IPS DF 4.7 (cell line): ENCODE measurements around the gene DGKQ.

ENCODE experiments used
- DNase-seq: peaks from one replicate; pipeline ENCODE4 v3.0.0-alpha.2; 2013; ENCODE audit warnings: low spot score; ENCODE audit errors: extremely low read depth

The DGKQ gene

DNA sequence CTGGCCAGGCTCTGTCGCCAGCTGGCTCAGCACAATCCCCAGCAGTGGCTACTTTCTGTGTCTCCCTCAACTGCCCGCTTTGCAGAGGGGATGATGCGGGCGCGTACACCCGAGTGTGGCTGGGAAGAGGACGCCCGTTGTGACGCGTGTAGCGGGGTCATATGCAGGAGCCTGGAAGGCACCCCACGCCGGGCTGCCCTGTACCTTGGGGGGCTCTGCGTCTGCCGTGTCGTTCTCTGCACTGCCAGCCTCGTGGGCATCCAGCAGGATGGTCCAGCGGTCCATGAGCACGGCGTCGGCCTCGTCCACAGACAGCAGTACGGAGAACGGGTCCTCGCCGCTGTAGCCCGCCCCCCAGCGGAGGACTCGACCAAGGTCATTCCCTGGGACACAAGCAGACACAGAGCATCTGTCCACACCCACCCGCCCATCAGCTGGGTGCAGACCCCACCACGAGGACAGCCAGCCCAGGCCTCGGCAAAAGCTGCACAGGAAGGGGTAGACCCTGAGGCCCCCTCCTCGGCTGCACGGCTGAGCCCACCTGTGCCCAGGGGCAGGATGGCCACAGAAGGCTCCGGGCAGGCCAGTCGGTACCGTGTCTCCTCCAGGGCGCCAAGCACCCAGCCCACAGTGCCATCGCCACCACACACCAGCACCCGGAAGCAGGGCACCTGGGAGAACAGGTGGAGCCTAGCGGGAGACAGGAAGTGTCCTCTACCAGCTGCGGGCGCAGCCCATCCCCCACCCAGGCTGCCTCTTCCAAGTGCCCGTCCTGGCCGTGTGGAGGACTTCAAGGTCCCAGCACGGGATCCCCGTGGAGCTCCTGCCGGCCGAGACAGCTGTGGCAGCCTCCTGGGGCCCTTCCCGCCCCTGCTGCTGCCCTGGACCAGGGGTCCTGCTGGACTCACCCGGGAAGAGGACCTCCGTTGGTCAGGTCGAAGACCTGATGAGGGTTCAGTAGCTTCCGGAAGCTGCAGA lies 10.8 kb downstream of the DGKQ start:
- no peak for DNase-seq

DNA sequence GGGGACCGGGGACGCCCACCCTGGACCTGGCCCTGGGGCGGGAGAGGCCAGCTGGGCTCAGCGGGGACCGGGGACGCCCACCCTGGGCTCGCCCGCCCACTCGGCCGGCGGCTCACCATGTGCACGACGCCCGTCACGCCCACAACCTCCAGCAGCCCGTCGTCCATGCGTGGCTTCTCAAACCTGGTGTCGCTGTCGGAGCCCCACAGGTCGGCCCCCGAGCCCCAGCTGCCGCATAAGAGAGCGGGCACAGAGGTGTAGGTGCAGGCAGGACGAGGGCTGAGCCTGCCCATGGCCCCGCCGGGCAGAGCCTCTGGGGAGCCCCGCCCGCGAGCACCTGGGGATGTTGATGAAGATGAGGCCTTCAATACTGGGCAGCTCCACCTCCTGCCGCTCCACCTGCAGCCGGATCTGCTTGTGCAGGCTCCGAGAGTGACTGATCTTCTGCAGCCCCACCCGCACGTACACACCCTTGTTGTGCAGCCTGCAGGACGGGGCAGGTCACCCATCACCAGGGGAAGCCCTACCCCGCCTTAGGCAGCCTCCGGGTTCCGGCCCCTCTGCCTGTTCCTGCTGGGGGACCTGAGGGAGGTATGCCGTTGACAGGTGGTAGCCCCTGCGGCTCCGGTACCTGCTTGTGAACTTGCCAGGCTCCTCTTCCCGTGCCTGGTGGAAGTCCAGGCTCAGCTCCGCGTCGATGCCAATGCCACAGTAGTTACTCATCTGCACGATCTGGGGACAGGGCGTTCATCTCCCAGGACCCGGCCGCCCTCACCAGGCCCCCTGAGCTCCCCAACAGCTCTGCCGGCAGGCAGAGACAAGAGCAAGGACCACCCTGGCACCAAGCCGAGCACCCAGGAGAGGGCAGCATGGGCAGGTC lies 11.8 kb downstream of the DGKQ start:
- DNase-seq = no peak

DNA sequence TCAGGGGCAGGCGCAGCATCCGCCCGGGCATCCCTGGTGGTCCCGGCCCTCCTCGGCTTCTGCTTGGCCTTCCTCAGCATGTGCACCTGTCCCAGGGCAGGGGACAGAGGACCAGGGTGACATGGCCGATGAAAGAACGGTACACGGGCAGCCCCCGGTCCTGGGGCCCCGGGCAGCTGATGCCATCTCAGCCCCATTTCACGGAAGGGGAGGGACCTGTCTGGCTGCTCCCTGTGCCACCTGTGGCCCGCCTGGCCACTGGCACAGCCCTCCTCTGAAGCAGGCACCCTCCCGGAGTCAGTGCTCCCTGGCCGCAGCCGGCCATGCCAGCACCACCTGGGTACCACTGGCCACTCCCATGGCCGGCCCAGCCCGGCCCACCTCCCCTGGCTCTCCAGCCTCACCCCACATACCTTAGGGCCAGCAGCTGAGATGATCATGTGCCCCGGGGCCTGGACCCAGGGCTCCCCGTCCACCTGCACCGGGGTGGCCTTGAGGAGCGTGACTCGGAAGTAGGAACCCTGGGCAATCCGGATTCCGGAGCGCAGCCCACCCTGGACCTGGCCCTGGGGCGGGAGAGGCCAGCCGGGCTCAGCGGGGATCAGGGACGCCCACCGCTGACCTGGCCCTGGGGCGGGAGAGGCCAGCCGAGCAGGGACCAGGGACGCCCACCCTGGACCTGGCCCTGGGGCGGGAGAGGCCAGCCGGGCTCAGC lies 12.6 kb downstream of the DGKQ start:
- DNase-seq = no peak

DNA sequence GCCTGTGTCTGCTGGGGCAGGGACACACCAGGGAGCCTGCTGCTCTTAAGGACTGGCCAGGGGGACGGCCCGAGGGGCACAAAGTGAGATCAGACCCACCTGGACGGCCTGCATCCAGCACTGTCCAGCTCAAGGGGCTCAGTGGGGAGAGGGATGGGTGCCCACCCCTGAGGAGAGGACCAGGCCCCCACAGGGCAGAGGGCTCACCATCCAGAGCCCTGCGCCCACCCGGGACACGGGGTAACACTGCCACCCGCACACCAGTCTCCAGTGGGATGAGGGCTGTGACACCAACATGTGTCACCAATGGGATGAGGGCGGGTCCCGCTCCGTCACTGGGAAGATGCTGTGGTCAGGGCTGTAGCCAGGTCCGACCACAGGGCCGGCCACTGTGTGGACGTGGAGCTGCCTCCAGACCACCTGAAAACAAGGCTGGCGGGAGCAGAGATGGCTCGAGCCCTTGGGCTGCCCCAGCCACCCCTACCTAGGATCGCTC lies 13.2 kb downstream of the DGKQ start:
- DNase-seq = no peak

DNA sequence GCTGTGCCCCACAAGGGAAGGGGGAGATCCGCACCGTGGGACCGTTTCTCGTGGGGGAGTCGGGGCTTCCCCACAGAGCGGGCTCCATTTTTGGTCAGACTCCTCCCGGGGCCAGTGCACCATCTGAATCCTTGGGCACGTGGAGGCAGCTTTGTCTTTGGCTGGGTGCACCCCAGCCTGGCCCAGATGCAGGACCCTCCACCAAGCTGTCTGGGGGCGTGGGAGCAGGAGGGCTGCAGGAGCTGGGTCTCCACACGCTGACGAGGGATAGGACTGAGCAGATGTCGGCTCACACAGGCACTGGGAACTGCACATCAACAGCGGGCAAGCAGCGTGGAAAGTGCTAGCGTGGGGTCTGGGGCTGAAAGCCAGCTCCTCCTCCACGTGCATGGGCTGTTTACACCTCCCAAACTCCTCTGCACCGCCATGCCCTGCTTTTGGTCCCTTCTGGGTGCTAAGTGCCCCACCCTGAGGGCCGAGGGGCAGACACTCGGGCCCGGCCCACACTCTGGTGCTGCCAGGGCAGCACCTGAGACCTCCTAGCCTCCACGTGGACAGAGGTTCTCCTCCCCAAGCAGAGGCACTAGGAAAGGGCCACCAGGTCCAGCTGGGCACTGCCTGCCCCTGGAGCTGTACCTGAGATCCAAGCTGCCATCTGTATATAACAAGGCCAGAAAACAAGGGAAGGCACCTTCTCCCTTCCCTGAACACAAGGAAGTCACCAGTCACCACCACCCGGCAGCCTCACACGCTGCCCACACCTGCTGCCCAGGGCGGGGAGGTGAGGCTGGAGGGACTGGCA lies 13.8 kb downstream of the DGKQ start:
- DNase-seq = no peak

DNA sequence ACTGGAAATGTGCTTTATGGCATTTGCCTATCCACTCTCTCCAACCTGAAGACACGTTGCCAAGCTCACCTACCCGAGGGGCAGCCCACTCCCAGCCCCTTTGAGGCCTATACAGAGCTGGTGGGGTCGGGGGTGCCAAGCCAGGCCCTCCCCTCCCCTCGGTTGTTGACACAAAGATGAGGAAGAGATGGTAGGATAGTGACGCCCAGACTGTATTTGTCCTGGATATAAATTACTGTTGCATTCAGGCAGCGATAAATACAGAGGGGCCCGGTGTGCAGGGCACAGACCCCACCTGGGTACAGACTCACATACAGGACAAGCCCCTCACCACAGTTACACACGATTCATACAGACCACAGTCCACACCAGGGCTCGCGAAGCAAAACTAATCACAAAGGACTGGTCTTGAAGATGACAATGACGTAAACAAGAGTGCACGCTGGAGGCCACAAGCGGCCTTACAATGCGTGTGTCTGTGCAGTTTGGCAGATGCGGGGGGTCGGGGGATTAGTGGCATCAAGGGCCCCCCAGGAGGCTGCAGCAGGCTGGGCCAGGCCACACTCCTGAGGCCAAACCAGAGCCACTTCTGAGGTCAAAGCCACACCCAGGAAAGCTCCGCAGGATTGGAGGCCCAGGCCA lies 14.6 kb downstream of the DGKQ start:
- DNase-seq = no peak

DNA sequence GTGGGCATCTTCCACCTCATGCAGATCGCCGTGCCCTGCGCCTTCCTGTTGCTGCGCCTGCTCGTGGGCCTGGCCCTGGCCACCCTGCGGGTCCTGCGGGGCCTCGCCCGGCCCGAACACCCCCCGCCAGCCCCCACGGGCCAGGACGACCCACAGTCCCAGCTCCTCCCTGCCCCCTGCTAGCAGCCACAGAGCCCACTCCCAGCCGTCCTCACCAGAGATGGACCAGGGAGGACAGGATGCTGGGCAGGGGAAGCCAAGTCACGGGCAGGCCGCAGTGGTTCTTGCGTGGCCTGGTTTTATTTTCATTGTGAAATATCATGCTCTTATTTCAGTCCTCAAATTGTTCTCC lies 15.1 kb downstream of the DGKQ start:
- DNase-seq = no peak

DNA sequence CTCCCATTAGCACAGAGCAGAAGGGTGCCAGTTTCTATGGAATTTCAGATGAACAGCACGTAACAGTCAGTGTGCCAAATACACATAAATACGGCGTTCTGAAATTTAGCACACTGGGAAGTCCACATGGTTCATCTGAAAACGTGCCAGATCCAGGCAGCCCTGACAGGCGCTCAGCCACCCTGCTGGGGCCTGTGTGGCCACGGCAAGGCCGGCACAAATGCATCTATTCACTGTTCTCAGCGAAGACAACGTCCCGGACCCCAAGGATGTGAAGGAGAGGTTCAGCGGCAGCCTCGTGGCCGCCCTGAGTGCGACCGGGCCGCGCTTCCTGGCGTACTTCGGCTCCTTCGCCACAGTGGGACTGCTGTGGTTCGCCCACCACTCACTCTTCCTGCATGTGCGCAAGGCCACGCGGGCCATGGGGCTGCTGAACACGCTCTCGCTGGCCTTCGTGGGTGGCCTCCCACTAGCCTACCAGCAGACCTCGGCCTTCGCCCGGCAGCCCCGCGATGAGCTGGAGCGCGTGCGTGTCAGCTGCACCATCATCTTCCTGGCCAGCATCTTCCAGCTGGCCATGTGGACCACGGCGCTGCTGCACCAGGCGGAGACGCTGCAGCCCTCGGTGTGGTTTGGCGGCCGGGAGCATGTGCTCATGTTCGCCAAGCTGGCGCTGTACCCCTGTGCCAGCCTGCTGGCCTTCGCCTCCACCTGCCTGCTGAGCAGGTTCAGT lies 15.6 kb downstream of the DGKQ start:
- no peak for DNase-seq

DNA sequence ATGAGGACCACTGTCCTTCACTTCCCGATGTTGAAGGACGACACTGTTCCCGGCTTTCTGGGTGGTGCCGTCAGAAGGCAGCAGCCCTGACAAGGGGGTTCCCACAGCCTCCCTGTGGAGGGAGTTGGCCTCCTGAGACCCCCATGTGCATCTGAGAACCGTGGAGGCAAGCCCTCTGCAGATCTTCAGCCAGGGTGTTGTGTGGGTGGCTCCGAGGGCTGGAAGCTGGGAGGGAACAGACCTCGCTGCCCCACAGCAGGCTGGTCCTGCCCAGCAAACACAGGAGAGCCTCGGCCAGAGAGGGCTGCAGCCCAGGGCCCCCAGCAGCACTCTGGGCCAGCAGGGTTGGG lies 16.2 kb downstream of the DGKQ start:
- no peak for DNase-seq

DNA sequence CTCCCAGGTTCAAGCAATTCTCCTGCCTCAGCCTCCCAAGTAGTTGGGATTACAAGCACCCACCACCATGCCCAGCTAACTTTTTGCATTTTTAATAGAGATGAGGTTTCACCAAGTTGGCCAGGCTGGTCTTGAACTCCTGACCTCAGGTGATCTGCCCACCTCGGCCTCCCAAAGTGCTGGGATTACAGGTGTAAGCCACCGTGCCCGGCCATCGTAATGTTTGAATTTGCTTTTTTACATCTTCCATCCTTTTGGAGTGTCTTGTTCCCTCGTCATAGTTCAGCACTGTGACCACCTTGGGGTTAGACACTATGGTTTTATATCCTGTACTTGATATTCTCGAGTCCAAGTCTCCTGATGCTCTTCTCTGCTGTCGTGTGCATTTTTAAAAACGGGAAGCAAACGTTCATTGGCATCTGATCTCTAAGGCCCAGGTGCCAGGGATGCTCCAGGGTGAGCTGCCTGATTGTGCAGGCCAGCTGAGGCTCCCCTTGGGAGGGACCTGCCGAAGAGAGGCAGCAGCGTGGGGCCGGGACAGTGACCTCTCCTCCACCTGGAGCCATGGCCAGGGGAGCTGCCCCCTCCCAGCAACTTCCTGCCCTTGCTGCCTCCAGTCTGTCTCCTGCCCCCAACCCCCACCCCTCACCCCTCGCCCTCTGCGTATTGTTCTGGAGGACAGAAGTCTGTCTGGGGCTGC lies 16.7 kb downstream of the DGKQ start:
- no peak for DNase-seq

DNA sequence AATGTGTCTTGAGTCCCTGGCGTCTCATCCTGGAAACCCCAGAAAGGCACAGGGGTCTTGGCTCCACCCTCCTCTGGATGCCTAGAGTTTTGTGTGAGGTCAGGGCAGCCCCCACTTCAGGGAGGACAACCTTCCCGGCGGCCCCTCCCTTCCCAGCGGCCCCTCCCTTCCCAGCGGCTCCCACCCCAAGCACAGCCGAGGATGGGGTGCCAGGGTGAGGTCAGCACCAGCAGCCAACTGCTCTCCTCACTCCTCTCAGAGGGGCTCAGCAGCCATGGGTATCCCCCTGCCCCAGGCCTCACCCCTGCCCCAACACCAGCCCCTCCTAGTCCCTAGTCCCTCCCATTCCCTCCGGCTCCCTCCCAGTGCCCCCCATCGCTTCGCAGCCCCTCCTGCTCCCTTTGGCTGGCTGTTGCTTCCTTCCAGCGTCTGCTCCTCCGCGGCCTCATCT lies 17.4 kb downstream of the DGKQ start:
- no peak for DNase-seq

DNA sequence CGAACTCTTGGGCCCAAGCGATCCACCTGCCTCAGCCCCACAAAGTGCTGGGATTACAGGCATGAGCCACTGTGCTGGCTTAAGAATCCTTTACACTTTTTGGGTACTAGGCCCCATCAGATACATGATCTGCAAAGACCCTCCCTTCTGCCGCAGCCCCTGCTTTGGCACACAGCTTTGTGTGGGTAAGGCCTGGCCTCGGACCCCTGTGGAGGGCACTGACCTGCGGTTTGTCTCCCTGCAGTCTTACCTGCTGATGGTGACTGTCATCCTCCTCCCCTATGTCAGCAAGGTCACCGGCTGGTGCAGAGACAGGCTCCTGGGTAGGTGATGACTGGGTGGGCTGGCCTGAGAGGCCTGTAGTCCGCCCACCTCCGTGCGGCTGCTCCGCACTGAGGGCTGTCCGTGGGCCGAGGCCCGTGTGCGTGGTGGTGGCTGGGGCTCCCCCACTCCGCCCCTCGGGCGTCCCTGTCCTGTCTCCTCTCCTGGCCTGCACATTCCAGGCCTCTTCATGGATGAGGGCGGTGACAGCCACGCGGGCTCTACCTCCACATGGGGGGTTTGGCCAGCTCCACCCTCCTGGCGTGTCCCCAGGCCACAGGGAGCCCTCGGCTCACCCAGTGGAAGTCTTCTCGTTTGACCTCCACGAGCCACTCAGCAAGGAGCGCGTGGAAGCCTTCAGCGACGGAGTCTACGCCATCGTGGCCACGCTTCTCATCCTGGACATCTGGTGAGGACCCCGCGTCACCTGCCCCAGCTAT lies 18.0 kb downstream of the DGKQ start:
- no peak for DNase-seq

DNA sequence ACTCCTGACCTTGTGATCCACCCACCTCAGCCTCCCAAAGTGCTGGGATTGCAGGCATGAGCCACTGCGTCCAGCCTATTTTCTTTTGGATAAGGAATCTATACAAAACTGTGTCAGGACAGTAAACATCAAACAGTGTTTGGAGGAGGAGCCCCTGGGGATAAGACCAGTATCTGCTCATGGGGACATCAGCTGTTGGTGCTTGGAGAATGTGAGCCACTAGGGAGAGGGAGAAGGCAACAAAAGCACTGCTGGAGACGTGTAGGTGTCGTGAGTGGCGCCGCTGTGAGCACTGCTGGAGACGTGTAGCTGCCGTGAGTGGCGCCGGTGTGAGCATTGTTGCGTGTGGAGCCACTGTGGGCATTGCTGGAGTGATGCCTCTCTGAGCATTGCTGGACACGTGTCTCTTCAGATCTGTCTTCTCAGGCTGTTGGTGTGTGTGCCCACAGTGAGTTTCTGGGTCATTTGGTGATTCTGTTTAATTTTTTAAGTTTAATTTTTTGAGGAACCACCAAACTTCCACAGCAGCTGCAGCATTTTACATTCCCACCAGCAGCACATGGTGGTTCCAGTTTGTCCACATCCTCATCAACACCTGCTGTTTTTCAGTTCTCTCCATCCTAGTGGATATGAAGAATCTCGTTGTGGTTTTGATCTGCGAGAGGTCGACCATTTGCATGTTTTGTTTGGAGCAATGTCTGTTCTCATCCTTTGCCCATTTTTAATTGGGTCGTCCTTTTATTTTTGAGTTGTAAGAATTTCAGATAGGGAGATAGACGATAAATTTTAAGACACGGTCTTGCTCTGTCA lies 19.0 kb downstream of the DGKQ start:
- DNase-seq = no peak

DNA sequence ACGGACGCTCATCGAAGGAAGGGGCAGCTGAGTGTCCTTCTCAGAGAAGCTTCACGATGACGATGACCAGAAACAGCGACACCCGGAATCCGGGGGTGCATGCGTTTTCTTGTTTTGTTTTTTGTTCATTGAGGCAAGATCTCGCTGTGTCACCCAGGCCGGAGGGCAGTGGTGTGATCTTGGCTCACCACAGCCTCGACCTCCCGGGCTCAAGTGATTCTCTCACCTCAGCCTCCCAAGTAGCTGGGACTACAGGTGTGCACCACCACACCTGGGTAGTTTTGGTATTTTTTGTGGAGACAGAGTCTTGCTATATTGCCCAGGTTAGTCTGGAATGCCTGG lies 19.8 kb downstream of the DGKQ start:
- DNase-seq = no peak

DNA sequence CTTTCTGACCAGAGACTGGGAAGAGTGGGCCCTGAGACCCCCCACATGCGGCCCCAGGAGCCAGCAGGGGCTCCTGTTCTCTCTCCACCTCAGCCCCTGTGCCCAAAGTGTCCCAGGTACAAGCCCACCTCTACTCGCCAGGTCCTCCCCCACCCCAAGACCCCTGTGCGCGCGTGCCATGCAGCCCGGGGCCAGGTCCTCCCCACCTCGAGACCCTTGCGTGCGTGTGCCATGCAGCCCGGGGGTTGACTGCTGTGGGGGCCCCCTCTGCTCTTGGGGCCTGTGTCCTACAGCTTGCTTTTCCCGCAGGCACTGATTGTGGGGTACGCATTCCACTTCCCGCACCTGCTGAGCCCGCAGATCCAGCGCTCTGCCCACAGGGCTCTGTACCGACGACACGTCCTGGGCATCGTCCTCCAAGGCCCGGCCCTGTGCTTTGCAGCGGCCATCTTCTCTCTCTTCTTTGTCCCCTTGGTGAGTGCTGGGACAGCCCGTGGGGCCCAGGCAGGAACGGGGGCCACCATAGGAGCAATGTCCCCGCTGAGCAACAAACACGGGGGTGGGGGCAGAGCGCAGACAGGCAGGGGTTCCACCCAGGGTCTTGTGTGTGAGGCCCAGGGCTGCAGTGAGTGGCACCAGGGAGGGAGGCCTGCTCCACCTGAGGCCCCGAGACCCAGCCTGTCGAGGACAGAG lies 20.3 kb downstream of the DGKQ start:
- no peak for DNase-seq

DNA sequence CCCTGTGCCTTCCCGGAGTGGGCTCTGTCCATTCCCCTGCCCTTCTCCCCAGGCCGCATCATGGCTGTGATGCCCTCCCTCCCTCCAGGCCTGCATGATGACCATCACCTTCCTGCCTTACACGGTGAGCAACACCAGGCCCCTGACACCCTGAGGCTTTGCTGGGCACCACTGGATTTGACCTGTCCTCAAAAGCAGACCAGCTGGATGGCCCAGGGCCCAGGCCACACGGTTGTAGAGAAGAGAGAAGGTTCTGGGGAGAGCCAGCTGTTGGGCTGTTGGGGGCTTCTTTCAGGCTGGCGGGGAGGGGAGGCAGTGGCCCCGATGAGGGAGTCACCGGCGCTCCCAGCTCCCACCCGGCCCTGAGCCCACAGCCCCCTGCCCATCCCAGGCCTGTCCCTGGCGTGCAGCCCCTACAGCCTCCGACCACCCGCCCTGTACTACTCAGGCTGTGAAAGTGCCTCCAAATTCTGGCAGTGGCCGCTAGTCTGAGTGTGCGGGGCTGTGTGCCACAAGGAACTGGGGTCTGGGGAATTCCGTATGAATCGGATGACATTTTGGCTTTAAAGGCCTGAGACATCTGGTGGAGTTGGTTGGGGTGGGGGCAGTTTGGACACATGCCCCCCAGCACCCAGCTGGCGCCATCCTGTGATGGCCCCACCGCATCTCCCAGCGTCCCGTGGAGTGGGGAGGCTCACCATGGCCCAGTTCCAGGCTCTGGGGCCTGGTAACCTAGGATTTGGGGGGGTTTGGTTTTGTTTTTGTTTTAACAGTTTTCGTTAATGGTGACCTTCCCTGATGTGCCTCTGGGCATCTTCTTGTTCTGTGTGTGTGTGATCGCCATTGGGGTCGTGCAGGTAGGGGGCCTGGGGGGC lies 21.5 kb downstream of the DGKQ start:
- no peak for DNase-seq
